SK-N-SH treated with all-trans-retinoic acid at 6 μM for 48 hours (cell line): ENCODE data around the gene JADE3.

ENCODE experiments used
- ATAC-seq: fragments of 200-7000 bp; cut with Tn5 transposase; 3 replicates; pipeline ENCODE4 v1.9.1; 2020; ENCODE audit warnings: mild to moderate bottlenecking, moderate library complexity
- ARNTL ChIP-seq: fragments of 450-650 bp; formaldehyde crosslinking; IDR thresholded peaks from 2 replicates; pipeline ENCODE4 v1.5.0; 2020; ENCODE audit warnings: low read depth, mild to moderate bottlenecking, moderate library complexity, borderline replicate concordance
- BACH2 ChIP-seq: fragments of 250-450 bp; sonication (Bioruptor Pico); IDR thresholded peaks from 2 replicates; pipeline ENCODE4 v1.9.0; 2021; ENCODE audit warnings: mild to moderate bottlenecking, borderline replicate concordance
- CSDC2 ChIP-seq: fragments of 250-450 bp; sonication (Bioruptor Pico); IDR thresholded peaks from 2 replicates; pipeline ENCODE4 v1.5.0; 2020; ENCODE audit warnings: mild to moderate bottlenecking, moderate library complexity
- CSRNP3 ChIP-seq: fragments of 250-450 bp; sonication (Bioruptor Pico); IDR thresholded peaks from 2 replicates; pipeline ENCODE4 v1.5.1; 2021; ENCODE audit warnings: mild to moderate bottlenecking, moderate library complexity
- ESRRG ChIP-seq: fragments of 250-450 bp; sonication (Bioruptor Pico); IDR thresholded peaks from 2 replicates; pipeline ENCODE4 v1.6.1; 2021; ENCODE audit warnings: mild to moderate bottlenecking
- GLIS3 ChIP-seq: fragments of 250-450 bp; sonication (Bioruptor Pico); IDR thresholded peaks from 2 replicates; pipeline ENCODE4 v1.5.0; 2020; ENCODE audit warnings: mild to moderate bottlenecking, moderate library complexity
- ISL1 ChIP-seq: fragments of 250-450 bp; sonication (Bioruptor Pico); IDR thresholded peaks from 2 replicates; pipeline ENCODE4 v2.1.2; 2022; ENCODE audit warnings: mild to moderate bottlenecking, moderate library complexity
- OSR1 ChIP-seq: fragments of 250-450 bp; sonication (Bioruptor Pico); IDR thresholded peaks from 2 replicates; pipeline ENCODE4 v1.8.0; 2022; ENCODE audit warnings: moderate library complexity, mild to moderate bottlenecking, inconsistent platforms
- PATZ1 ChIP-seq: fragments of 250-450 bp; sonication (Bioruptor Pico); IDR thresholded peaks from 2 replicates; pipeline ENCODE4 v1.8.0; 2020; ENCODE audit warnings: mild to moderate bottlenecking, moderate library complexity, borderline replicate concordance
- PPARA ChIP-seq: fragments of 250-450 bp; sonication (Bioruptor Pico); IDR thresholded peaks from 2 replicates; pipeline ENCODE4 v1.5.0; 2020; ENCODE audit warnings: mild to moderate bottlenecking, borderline replicate concordance
- RARB ChIP-seq: fragments of 250-450 bp; sonication (Bioruptor Pico); IDR thresholded peaks from 2 replicates; pipeline ENCODE4 v1.8.0; 2021; ENCODE audit warnings: mild to moderate bottlenecking, moderate library complexity
- SNAI2 ChIP-seq: fragments of 250-450 bp; sonication (Bioruptor Pico); IDR thresholded peaks from 2 replicates; pipeline ENCODE4 v1.5.0; 2020; ENCODE audit warnings: mild to moderate bottlenecking, moderate library complexity
- TCF4 ChIP-seq: fragments of 250-450 bp; sonication (Bioruptor Pico); IDR thresholded peaks from 2 replicates; pipeline ENCODE4 v1.8.0; 2021; ENCODE audit warnings: mild to moderate bottlenecking, moderate library complexity, borderline replicate concordance
- TOX ChIP-seq: fragments of 250-450 bp; sonication (Bioruptor Pico); IDR thresholded peaks from 2 replicates; pipeline ENCODE4 v1.8.0; 2021; ENCODE audit warnings: mild to moderate bottlenecking, moderate library complexity, borderline replicate concordance
- TSHZ2 ChIP-seq: fragments of 250-450 bp; sonication (Bioruptor Pico); IDR thresholded peaks from 2 replicates; pipeline ENCODE4 v1.5.0; 2020; ENCODE audit warnings: mild to moderate bottlenecking, moderate library complexity
- ZC3H10 ChIP-seq: fragments of 250-450 bp; sonication (Bioruptor Pico); IDR thresholded peaks from 2 replicates; pipeline ENCODE4 v1.5.1; 2021; ENCODE audit warnings: mild to moderate bottlenecking, moderate library complexity
- ZFP3 ChIP-seq: fragments of 250-450 bp; sonication (Bioruptor Pico); IDR thresholded peaks from 2 replicates; pipeline ENCODE4 v1.5.0; 2020; ENCODE audit warnings: mild to moderate bottlenecking, moderate library complexity
- ZFP30 ChIP-seq: fragments of 450-650 bp; formaldehyde crosslinking; IDR thresholded peaks from 2 replicates; pipeline ENCODE4 v1.5.0; 2022; ENCODE audit warnings: mild to moderate bottlenecking, moderate library complexity
- ZNF565 ChIP-seq: fragments of 450-650 bp; formaldehyde crosslinking; conservative IDR thresholded peaks from 2 replicates; pipeline ENCODE4 v1.5.0; 2020; ENCODE audit warnings: low read depth, mild to moderate bottlenecking, moderate library complexity
- ZNF70 ChIP-seq: fragments of 450-650 bp; formaldehyde crosslinking; IDR thresholded peaks from 2 replicates; pipeline ENCODE4 v1.5.0; 2020; ENCODE audit warnings: mild to moderate bottlenecking, moderate library complexity
- ZNF8 ChIP-seq: fragments of 450-650 bp; formaldehyde crosslinking; IDR thresholded peaks from 2 replicates; pipeline ENCODE4 v1.5.0; 2020; ENCODE audit warnings: mild to moderate bottlenecking, moderate library complexity
- TF ChIP-seq, protein P1 (sequence below): fragments of 250-450 bp; sonication (Bioruptor Pico); IDR thresholded peaks from 2 replicates; pipeline ENCODE4 v1.5.1; 2020; ENCODE audit warnings: low read depth, mild to moderate bottlenecking, moderate library complexity

The JADE3 gene

GRCh38 chrX:47026198-47026597, 114.0 kb downstream of the JADE3 start (continued):
- TF ChIP-seq TSHZ2 (CRISPR knock-in tag), result no peak
- TF ChIP-seq PATZ1 (CRISPR knock-in tag), result no peak
- no peak for TF ChIP-seq TCF4 (CRISPR knock-in tag)

- peak; percentile 77 for ATAC-seq
- TF ChIP-seq ISL1, result no peak
- TF ChIP-seq BACH2, result no peak
- no peak for TF ChIP-seq GLIS3
- TF ChIP-seq ESRRG (CRISPR knock-in tag), result no peak
- TF ChIP-seq TOX (CRISPR knock-in tag), result no peak
- no peak for TF ChIP-seq CSRNP3 (CRISPR knock-in tag)
- no peak for TF ChIP-seq ZFP3 (CRISPR knock-in tag)
- TF ChIP-seq TCF4 (CRISPR knock-in tag), result no peak
- no peak for TF ChIP-seq CSDC2
- no peak for TF ChIP-seq ZFP30 (CRISPR knock-in tag)
- TF ChIP-seq ARNTL (CRISPR knock-in tag), result no peak
- no peak for TF ChIP-seq OSR1 (CRISPR knock-in tag)
- TF ChIP-seq, protein P1, sequence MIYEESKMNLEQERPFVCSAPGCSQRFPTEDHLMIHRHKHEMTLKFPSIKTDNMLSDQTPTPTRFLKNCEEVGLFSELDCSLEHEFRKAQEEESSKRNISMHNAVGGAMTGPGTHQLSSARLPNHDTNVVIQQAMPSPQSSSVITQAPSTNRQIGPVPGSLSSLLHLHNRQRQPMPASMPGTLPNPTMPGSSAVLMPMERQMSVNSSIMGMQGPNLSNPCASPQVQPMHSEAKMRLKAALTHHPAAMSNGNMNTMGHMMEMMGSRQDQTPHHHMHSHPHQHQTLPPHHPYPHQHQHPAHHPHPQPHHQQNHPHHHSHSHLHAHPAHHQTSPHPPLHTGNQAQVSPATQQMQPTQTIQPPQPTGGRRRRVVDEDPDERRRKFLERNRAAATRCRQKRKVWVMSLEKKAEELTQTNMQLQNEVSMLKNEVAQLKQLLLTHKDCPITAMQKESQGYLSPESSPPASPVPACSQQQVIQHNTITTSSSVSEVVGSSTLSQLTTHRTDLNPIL, result no peak
- TF ChIP-seq SNAI2 (CRISPR knock-in tag), result no peak
- no peak for TF ChIP-seq ZNF565 (CRISPR knock-in tag)
- no peak for TF ChIP-seq PPARA (CRISPR knock-in tag)
- no peak for TF ChIP-seq RARB (CRISPR knock-in tag)
- TF ChIP-seq ZC3H10 (CRISPR knock-in tag), result no peak
Measured at GRCh38 chrX:47030339-47030738, 118.1 kb downstream of the JADE3 start.

DNA sequence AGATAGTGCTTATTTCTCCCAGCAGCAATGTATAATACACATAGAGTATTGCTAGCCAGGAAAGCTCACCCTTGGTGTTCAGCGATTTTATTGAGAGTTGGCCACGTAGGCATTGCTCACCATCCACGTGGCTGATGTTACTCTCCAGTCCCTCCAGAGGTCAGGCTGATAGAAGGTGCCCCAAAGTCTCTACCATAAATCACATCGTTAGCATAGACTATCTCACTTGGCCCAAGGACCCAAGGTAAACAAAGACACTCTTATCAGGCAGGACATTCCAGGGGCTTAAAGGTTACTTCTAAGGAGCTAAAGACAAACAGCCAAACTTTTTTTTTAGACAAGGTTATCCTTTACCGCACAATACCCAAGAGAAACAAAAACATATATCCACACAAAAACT, 135.8 kb downstream of the JADE3 start:
- ATAC-seq, result no peak
- no peak for TF ChIP-seq OSR1 (CRISPR knock-in tag)
- TF ChIP-seq CSRNP3 (CRISPR knock-in tag), result no peak
- no peak for TF ChIP-seq ZC3H10 (CRISPR knock-in tag)
- no peak for TF ChIP-seq RARB (CRISPR knock-in tag)
- TF ChIP-seq ZNF70 (CRISPR knock-in tag), result no peak
- TF ChIP-seq TSHZ2 (CRISPR knock-in tag), result no peak
- TF ChIP-seq ZNF8 (CRISPR knock-in tag), result no peak
- TF ChIP-seq PATZ1 (CRISPR knock-in tag), result no peak
- TF ChIP-seq ARNTL (CRISPR knock-in tag), result no peak
- no peak for TF ChIP-seq SNAI2 (CRISPR knock-in tag)
- TF ChIP-seq ZFP3 (CRISPR knock-in tag), result no peak
- no peak for TF ChIP-seq PPARA (CRISPR knock-in tag)
- no peak for TF ChIP-seq ZFP30 (CRISPR knock-in tag)
- TF ChIP-seq TOX (CRISPR knock-in tag), result no peak
- no peak for TF ChIP-seq ISL1
- TF ChIP-seq GLIS3, result no peak
